ENCODE results near the gene SPINK2. TPM values are rescaled to one million over a fixed set of nuclear protein-coding genes. Genes with fewer than 3 reads are reported as not detected.

Gene SPINK2
- total and polyA plus RNA-seq, 2 donors (not counting 3 experiments of a cell fraction or from before 2014, with no cell fraction given), result 0.71 TPM; not detected in 1

GRCh38 chr4:56817840-56818491 is 3.5 kb downstream of the SPINK2 start:
- ChIA-PET POLR2A (no interaction called here), CTCF (interaction anchor here (0.7 kb wide), 1 partner anchor 1589 kb away, joined by 3 read pairs; no protein-coding TSS in a partner anchor)
- no peaks in the 10 kb centered on the region for H3K9me1 ChIP-seq (replicated peaks; ENCODE audit: control insufficient read depth, extremely low read depth, insufficient read depth, low read length)
- TF ChIP-seq EZH2 (IDR thresholded peaks at IDR 0.05; ENCODE audit: borderline replicate concordance, low read depth, low read length, severe bottlenecking), result no peak
- no peak for TF ChIP-seq POLR2AphosphoS5 (IDR thresholded peaks at IDR 0.05; ENCODE audit: insufficient read depth, low read depth, low read length)
- DNase-seq (ENCODE audit: low read depth, low spot score) (no peak), FAIRE-seq (no peak)
- no peak overlapping the region for H3K4me3 ChIP-seq (replicated peaks in 1 of 3; ENCODE audit: insufficient read depth in 1 of 3, low read depth in 1 of 3, low read length in 3 of 3)
- BruUV-seq (replicated peaks), result no TSS peak
- no peaks in the 10 kb centered on the region for H3K9me3 ChIP-seq (replicated peaks; ENCODE audit: control insufficient read depth, insufficient read depth, low read length)
- H4K20me1 ChIP-seq (replicated peaks; ENCODE audit: control insufficient read depth, extremely low read depth, insufficient read depth, low read length), result no peaks in the 10 kb centered on the region
- no peak overlapping the region for H3K4me2 ChIP-seq (ENCODE audit: insufficient read depth, low read length)
- dilution Hi-C loops (cut with MboI; ENCODE audit: extremely low pct_ligation_motif_present, low sequenced_read_pairs) (no loop called here), intact Hi-C loops (cut with micrococcal nuclease) (no loop called here)
- H3K27me3 ChIP-seq (ENCODE audit: control insufficient read depth in 2 of 2, insufficient read depth in 2 of 2, low read length in 2 of 2), result peaks cover 16 to 20% of the 10 kb centered on the region in 2 experiments
- peaks cover 4% of the 10 kb centered on the region for H3K4me1 ChIP-seq (ENCODE audit: control insufficient read depth, extremely low read depth, insufficient read depth, low read length)
- no peak overlapping the region for H3K9ac ChIP-seq (replicated peaks; ENCODE audit: extremely low read depth, insufficient read depth, low read length)
- no peak overlapping the region for H2AFZ ChIP-seq (ENCODE audit: low read depth, low read length)
- no peaks in the 10 kb centered on the region for H3K36me3 ChIP-seq (ENCODE audit: control insufficient read depth in 2 of 2, extremely low read depth in 1 of 2, insufficient read depth in 2 of 2, low read length in 2 of 2)
- H3K79me2 ChIP-seq (ENCODE audit: control insufficient read depth, insufficient read depth, low read length), result no peaks in the 10 kb centered on the region
- H3K27ac ChIP-seq (ENCODE audit: insufficient read depth, low read depth, low read length), result no peak overlapping the region

GRCh38 chr4:56806666-56807065 is 14.8 kb downstream of the SPINK2 start:
- TF ChIP-seq MAX (IDR thresholded peaks at IDR 0.05; ENCODE audit: insufficient read depth, insufficient read length), result no peak
- TF ChIP-seq POLR2A (IDR thresholded peaks at IDR 0.05; ENCODE audit: low read depth, low read length), result no peak
- TF ChIP-seq FOS (IDR thresholded peaks at IDR 0.05; ENCODE audit: borderline replicate concordance, insufficient read depth, low read length), result no peak
- TF ChIP-seq CTCF (IDR thresholded peaks at IDR 0.05; ENCODE audit: extremely low read depth in 1 of 2, insufficient read depth in 1 of 2, low read depth in 1 of 2, low read length in 2 of 2), result no peak
- no peak for TF ChIP-seq MYC (IDR thresholded peaks at IDR 0.05; ENCODE audit: low read depth, low read length)
- no peak for TF ChIP-seq EZH2 (IDR thresholded peaks at IDR 0.05; ENCODE audit: borderline replicate concordance, low read depth, low read length, severe bottlenecking)
- TF ChIP-seq GATA2 (IDR thresholded peaks at IDR 0.05; ENCODE audit: insufficient read depth, insufficient read length, low read depth, low read length), result no peak
- TF ChIP-seq POLR2AphosphoS5 (IDR thresholded peaks at IDR 0.05; ENCODE audit: insufficient read depth, low read depth, low read length), result no peak
- no peak for TF ChIP-seq JUN (IDR thresholded peaks at IDR 0.05; ENCODE audit: borderline replicate concordance, insufficient read depth, insufficient read length, low read depth)
- no peak overlapping the region for H3K4me2 ChIP-seq (ENCODE audit: insufficient read depth, low read length)
- no peaks in the 10 kb centered on the region for H3K36me3 ChIP-seq (ENCODE audit: control insufficient read depth in 2 of 2, extremely low read depth in 1 of 2, insufficient read depth in 2 of 2, low read length in 2 of 2)
- no peaks in the 10 kb centered on the region for H4K20me1 ChIP-seq (replicated peaks; ENCODE audit: control insufficient read depth, extremely low read depth, insufficient read depth, low read length)
- no peak overlapping the region for H2AFZ ChIP-seq (ENCODE audit: low read depth, low read length)
- H3K27ac ChIP-seq (ENCODE audit: insufficient read depth, low read depth, low read length), result no peak overlapping the region
- dilution Hi-C loops (cut with MboI; ENCODE audit: extremely low pct_ligation_motif_present, low sequenced_read_pairs), result no loop called here
- ChIA-PET CTCF (interaction anchor here (1.0 kb wide), 1 partner anchor 35 kb away, joined by 3 read pairs; no protein-coding TSS in a partner anchor), POLR2A (no interaction called here)
- DNase-seq (ENCODE audit: low read depth, low spot score) (no peak), FAIRE-seq (no peak)
- no peaks in the 10 kb centered on the region for H3K9me1 ChIP-seq (replicated peaks; ENCODE audit: control insufficient read depth, extremely low read depth, insufficient read depth, low read length)
- H3K4me3 ChIP-seq (replicated peaks in 1 of 3; ENCODE audit: insufficient read depth in 1 of 3, low read depth in 1 of 3, low read length in 3 of 3), result no peak overlapping the region
- no peaks in the 10 kb centered on the region for H3K4me1 ChIP-seq (ENCODE audit: control insufficient read depth, extremely low read depth, insufficient read depth, low read length)
- no peaks in the 10 kb centered on the region for H3K9me3 ChIP-seq (replicated peaks; ENCODE audit: control insufficient read depth, insufficient read depth, low read length)
- H3K27me3 ChIP-seq (ENCODE audit: control insufficient read depth in 2 of 2, insufficient read depth in 2 of 2, low read length in 2 of 2), result no peaks in the 10 kb centered on the region
- no peaks in the 10 kb centered on the region for H3K79me2 ChIP-seq (ENCODE audit: control insufficient read depth, insufficient read depth, low read length)
- intact Hi-C loops (cut with micrococcal nuclease), result no loop called here
- no TSS peak for BruUV-seq (replicated peaks)
- no peak overlapping the region for H3K9ac ChIP-seq (replicated peaks; ENCODE audit: extremely low read depth, insufficient read depth, low read length)

Data from endothelial cell of umbilical vein (primary cell).